Stimulated activated CD8-positive, alpha-beta memory T cell treated with anti-CD3 and anti-CD28 coated beads, Interleukin-4, amount 100 ng/mL, for 1 hour (primary cell): ENCODE results near the gene ZNF845.
"Not testable (repeated sequence)": the region's sequence is repeated elsewhere in the genome, so short reads cannot be mapped to it uniquely, and the experiment has no call there.

Experiments used
- DNase-seq, 2 donors: peaks; one replicate each; pipeline ENCODE4 v3.0.0-alpha.2; 2020; ENCODE audit warnings: low read depth in 2 of 2, low spot score in 1 of 2

ZNF845 gene

DNA sequence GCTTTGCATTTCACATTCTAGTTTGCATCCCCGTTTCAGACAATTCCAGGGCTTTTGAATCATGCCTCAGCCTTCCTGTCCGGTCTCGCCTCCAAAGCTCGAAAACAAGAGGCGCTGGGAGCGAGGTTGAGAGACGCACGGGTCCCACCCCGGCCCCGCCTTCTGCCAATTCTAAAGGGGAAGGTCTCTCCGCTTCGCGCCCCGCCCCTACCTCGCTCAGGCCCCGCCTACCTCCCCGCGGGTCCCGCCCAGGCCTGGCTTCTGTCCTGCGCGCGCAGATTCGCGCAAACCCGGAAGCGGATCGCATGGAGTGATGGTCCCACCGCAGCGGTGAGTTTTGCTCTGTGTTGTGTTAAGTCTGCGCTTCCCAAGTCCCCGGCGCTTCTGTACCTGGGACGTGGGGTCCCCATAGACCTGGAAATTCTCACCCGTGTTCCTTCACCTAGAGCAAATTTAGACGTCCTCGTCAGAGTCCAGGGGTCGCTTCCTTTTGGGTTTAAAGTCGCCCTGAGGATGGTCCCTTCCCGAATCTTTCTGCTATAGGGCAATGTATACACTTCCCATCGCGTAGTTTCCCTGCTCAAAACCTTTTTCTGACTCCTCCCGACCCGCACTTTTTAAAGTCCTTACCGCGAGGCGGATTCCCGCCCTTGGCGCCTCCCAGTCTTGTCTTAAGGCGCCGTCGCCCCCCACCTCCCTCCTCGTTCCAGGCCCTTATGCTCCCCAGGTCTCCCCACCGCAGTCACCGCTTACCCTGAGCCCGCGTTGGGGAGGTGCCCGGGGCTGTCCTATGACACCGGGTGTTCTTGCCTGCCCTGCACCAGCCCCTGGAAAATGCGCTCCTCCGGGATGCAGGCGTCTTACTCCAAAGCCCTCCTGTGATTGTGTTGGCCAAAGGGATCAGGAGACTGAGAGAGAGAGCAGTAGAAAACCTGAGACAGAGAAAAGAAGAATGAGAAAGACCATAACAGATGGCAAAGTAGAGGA is at the start of gene ZNF845:
Gene ZNF845 (plus strand): TSS at position 287 of the 987 bp plus-strand sequence. CDS start 7,559 bp downstream, outside the sequence.
- peak; percentile 92 to 95 for DNase-seq

DNA sequence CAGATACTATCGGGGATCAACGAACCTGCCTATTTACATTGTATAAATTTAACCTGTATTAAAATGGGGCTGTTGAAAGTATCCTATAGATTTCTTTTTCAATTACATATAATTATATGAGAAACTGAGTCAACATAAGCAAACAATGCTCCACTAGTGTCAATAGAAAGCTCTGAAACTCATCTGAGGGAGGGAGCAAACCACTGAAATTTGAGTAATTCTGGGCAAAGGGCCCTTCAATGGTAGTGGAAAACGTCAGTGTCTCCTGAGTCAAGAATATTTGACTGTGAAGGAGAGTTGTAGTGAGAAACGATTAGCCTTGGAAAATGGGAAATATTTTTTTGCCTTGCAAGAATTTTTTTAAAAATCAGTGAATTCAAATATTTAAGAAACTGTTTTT is 48.5 kb upstream of the ZNF845 start:
- no peak for DNase-seq

GRCh38 chr19:53290758-53291549 is 42.6 kb upstream of the ZNF845 start:
- no peak for DNase-seq

DNA sequence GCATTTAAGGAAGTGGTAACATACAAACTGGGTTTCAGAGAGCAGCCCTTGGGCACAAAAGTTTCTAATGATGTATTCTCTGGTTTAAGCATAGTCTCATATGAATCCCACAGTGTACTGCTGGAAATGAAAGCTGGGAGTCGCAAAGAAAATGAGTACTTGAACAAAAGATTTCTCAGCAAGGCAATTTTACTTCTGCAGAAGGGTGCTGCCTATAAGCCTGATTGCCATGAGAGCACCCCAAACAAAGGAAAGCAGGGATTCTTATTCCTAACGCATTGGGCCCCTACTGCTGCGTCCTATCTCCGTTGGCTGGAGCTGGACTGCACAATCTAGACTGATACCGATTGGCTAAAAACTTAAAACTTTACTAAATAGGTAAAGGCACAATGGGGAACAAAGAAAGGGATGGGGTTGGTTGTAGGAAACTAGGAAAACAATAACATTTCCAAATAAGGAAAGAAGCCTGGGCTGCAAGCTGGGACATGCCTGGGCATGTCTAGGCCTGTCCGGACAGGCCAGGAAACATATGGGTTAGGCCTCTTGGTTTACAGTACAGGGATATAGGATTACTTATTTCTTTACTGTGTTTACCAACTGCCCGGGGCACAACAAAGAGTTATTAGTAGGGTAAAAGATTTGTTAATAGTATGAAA is 38.6 kb upstream of the ZNF845 start:
- no peak for DNase-seq

GRCh38 chr19:53301341-53301740 is 32.2 kb upstream of the ZNF845 start:
- DNase-seq = not testable (repeated sequence)

DNA sequence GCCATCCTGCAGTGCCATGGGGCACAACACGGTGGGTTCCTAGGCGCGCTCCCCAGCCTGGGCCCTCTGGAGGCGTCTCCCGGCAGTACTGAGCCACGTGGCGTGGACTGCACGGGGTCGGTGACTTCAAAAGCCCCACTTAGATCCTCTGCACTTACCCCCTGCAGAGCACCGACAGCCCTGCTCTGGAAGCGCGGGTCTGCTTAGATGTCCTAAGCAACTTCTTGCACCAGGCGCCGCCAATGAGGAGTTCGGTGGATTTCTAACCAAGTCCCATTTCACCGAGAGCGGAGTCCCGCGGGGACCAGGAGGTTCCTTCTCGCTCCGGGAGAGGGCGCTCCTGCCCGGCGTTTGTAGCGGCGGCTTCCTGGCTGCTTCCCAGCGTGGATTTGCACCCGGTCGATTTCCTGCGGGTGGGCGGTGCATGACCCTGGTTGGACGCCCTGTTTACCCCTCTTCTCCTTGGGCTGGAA is 25.2 kb upstream of the ZNF845 start:
- DNase-seq = no peak

DNA sequence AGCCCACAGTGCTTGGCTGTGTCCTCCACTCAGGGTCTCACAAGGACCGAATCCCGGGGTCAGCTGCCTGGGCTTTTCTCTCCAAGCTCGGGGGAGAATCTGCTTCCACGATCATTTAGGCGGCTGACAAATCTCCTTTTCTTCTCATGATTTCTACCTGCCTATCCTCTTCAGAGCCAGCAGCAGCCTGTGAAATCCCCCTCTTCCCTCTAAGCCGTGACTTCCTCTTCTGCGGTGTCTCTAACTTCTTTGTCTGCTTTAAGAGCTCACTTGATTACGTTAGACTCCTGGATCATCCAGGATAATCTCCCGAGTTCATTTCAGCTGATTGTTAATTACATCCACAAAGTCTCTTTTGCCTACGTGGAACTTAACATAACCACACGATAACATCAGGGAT is 22.5 kb upstream of the ZNF845 start:
- DNase-seq = no peak

DNA sequence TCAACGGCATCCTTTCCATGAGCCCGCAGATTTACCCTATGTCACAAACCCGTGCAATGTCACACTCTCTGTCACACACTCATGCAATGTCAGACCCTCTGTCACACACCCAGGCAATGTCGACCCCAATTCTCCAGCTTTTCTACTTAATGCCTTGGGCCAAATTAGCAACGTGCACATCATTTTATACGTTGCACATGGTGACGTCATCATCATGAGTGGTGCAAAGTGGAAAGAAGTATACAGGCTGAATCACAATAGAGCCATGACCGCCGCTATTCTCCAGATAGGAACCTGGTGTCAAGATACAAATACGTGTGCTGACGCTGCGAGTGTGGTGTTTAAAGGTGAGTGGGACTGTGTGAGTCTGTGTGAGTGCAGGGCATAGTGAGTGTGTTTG is 21.7 kb upstream of the ZNF845 start:
- DNase-seq = no peak

DNA sequence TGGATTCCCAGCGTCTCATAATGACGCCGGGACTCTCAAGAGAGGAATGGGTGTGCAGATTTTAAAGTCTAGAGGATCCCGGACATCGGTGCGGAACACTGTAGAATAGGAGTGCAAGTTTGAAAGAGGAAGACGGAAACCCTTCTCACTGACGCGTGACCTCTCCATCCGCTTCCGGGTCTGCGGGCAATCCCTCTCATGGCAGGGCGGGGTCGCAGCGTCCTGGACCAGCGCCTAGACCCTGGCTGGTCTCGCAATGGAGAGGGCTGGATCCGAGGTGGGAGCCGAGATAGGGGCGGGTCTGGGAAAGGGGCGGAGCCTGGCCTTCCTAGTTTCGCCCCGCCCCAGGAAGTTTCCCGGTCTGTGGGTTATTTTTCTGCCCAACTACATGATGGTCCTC is 4.6 kb upstream of the ZNF845 start:
- DNase-seq = no peak

DNA sequence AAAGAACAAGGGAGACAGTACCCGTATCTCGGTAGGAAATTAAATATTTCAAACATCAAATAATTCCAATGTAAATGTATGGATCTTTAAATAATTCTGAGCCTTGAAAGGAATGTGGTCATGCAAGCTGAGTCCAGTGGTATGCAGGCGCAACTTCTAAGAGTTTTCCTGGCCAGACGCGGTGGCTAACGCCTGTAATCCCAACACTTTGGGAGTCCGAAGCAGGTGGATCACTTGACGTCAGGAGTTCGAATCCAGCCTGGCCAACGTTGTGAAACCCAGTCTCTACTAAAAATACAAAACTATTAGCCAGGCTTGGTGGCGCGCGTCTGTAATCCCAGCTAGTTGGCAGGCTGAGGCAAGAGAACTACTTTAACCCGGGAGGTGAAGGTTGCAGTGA is 1.1 kb upstream of the ZNF845 start:
- no peak for DNase-seq

GRCh38 chr19:53333066-53333462 is 485 bp upstream of the ZNF845 start:
- DNase-seq = peak in 1 of 2 donors; percentile 2

GRCh38 chr19:53344403-53344802 is 10.9 kb downstream of the ZNF845 start:
- not testable (repeated sequence) for DNase-seq

DNA sequence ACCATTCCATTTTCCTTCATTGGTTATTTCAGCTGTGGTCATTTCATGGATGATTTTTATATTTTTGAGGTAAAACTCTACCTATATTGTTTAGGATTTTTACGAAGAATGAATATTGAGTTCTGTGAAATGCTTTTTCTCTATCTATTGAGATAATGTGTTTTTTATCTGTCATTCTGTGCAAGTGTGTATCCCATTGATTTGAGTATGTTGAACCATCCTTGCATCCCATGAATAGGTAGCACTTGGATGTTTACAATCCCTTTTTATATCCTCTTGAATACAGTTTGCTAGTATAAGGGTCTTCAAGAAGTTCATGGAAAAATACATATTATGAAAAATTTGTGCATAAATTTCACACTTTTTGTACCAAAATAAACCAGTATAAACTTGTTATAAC is 22.2 kb downstream of the ZNF845 start:
- no peak for DNase-seq

GRCh38 chr19:53357821-53358581 is 24.5 kb downstream of the ZNF845 start:
- no peak for DNase-seq

- not testable (repeated sequence) for DNase-seq
These were observed 26.5 kb downstream of the ZNF845 start for GRCh38 chr19:53360056-53360455.

DNA sequence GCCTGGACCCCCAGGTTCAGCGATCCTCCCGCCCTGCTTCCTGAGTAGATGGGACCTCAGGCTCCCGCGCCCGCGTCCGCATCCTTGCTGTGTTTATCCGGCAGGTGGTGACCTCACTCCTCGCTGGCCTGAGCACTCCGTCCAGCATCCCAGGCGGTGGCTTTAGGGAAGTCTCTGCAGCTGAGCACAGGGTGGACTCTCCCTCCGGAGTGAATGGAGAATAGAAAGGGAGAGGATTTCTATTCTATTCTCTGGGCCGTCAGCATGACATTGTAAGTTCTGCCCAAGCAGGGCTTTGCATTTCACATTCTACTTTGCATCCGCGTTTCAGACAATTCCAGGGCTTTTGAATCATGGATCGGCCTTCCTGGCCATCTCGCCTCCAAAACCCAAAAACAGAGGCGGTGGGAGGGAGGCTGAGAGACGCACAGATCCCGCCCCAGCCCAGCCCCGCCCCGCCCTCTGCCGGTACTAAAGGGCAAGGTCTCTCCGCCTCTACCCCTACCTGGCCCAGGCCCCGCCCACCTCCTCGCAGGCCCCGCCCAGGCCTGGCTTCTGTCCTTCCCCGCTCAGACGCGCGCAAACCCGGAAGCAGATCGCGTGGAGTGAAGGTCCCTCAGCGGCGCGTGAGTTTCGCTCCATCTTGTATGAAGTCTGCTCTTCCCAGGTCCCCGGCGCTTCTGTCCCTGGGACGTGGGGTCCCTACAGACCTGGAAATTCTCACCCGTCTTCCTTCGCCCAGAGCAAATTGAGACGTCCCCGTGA is 31.8 kb downstream of the ZNF845 start, which contains the start of gene ZNF525:
Gene ZNF525 (plus strand): TSS at position 572 of the 765 bp plus-strand sequence. CDS start 6,577 bp downstream, outside the sequence.
- peak; percentile 92 to 95 for DNase-seq

DNA sequence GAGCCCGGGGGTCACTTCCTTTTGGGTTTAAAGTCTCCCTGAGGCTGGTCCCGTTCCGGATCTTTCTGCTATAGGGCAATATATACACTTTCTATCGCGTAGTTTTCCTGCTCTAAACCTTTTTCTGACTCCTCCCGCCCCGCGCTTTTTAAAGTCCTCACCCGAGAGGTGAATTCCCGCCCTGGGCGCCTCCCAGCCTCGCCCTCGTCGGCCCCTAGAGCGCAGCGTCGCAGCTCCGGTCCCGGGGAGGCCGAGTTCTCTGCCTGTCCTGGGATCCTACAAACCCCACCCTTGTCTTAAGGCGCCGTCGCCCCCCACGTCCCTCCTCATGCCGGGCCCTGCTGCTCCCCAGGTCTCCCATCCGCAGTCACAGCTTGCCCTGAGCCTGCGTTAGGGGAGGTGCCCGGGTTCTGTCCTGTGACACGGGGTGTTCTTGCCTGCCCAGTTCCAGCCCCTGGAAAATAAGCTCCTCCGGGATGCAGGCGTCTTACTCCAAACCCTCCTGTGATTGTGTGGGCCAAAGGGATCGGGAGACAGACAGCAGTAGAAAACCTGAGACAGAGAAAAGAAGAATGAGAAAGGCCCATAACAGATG is 32.4 kb downstream of the ZNF845 start:
- DNase-seq = peak; percentile 6 to 15

DNA sequence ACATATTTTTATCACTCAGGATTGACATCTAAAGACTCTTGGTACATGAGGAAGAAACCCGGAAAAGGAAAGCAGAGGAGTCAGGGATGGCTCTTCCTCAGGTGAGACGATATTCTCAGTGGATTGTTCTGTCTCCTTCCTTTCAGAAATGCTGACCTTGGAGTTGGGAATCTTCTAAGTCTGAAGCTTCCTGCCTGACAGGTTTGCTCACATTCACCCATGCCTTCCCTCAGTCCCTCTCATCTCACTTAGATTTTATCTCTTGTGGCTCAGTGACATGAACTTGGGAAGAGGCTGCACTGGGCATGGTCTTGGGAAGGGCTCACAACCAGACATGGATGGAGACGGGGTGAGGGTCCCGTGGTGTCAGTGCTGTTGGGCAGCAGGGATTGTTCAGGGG is 38.6 kb downstream of the ZNF845 start:
- no peak for DNase-seq

DNA sequence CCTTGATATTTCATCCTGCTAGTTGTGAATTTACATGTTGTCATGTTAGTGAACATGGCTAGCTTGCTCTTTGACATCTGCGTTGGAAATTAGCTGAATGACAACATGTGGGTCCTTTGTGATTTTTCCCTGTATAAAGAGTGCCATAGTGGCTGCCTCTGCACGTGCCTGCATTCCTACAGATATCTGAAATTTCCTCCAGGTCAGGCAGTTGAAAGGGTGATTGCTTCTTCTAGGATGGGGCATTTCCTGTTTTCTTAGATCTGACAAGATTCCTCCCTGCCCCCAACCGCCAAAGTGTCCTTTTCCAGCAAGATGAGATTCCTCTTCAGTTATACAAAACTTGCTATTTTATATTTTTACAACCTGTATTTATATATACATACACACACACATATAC is 40.7 kb downstream of the ZNF845 start:
- no peak for DNase-seq
